HEK293T (cell line): Measurements from ENCODE around the gene KRTAP19-8.

ENCODE experiments used
- CTCF ChIA-PET: fragments of 350-600 bp; formaldehyde crosslinking; extraction: SDS; loops from one replicate; lab custom pipeline; 2021; ENCODE audit warnings: antibody characterized with exemption, inconsistent platforms; lab: Yijun Ruan, JAX
- POLR2A ChIA-PET: fragments of 350-600 bp; formaldehyde crosslinking; extraction: SDS; loops from one replicate; lab custom pipeline; 2020; ENCODE audit warnings: antibody characterized with exemption, inconsistent platforms; lab: Yijun Ruan, JAX
- DNase-seq: peaks from one replicate; pipeline ENCODE4 v3.0.0; 2012; ENCODE audit warnings: mixed read lengths; ENCODE audit errors: extremely low spot score
- ARNT ChIP-seq: fragments of 450-650 bp; IDR thresholded peaks from 2 replicates; pipeline ENCODE4 v1.6.1; 2017; ENCODE audit warnings: mild to moderate bottlenecking
- BHLHE40 ChIP-seq: fragments of 450-650 bp; IDR thresholded peaks from 2 replicates; pipeline ENCODE4 v1.6.1; 2016; ENCODE audit warnings: mild to moderate bottlenecking, moderate library complexity, borderline replicate concordance
- CTBP1 ChIP-seq: fragments of 450-650 bp; IDR thresholded peaks from 2 replicates; pipeline ENCODE4 v1.6.1; 2016; ENCODE audit warnings: borderline replicate concordance
- ELF4 ChIP-seq: fragments of 450-650 bp; IDR thresholded peaks from 2 replicates; pipeline ENCODE4 v1.6.1; 2017; ENCODE audit warnings: antibody characterized with exemption
- FOXA1 ChIP-seq: fragments of 450-650 bp; IDR thresholded peaks from 2 replicates; pipeline ENCODE4 v1.6.1; 2016; ENCODE audit warnings: mild to moderate bottlenecking
- FOXK2 ChIP-seq: fragments of 450-650 bp; IDR thresholded peaks from 2 replicates; pipeline ENCODE4 v1.6.1; 2016; ENCODE audit warnings: mild to moderate bottlenecking
- FOXM1 ChIP-seq: fragments of 450-650 bp; IDR thresholded peaks from 2 replicates; pipeline ENCODE4 v1.6.1; 2017; ENCODE audit warnings: mild to moderate bottlenecking, borderline replicate concordance
- HDGF ChIP-seq: fragments of 450-650 bp; IDR thresholded peaks from 2 replicates; pipeline ENCODE4 v1.6.1; 2017; ENCODE audit warnings: antibody characterized with exemption, borderline replicate concordance
- L3MBTL2 ChIP-seq: fragments of 450-650 bp; conservative IDR thresholded peaks from 2 replicates; pipeline ENCODE4 v1.6.1; 2016; ENCODE audit warnings: mild to moderate bottlenecking
- LEF1 ChIP-seq: fragments of 450-650 bp; IDR thresholded peaks from 2 replicates; pipeline ENCODE4 v1.6.1; 2017; ENCODE audit warnings: mild to moderate bottlenecking, borderline replicate concordance
- NFRKB ChIP-seq: fragments of 450-650 bp; IDR thresholded peaks from 2 replicates; pipeline ENCODE4 v1.6.1; 2016; ENCODE audit warnings: mild to moderate bottlenecking, moderate library complexity
- PKNOX1 ChIP-seq: fragments of 450-650 bp; IDR thresholded peaks from 2 replicates; pipeline ENCODE4 v1.6.1; 2016
- SP1 ChIP-seq: fragments of 450-650 bp; IDR thresholded peaks from 2 replicates; pipeline ENCODE4 v1.6.1; 2017
- SUZ12 ChIP-seq: fragments of 450-650 bp; IDR thresholded peaks from 2 replicates; pipeline ENCODE4 v1.6.1; 2016; ENCODE audit warnings: mild to moderate bottlenecking
- TARDBP ChIP-seq: fragments of 450-650 bp; IDR thresholded peaks from 2 replicates; pipeline ENCODE4 v1.6.1; 2016
- ZNF384 ChIP-seq: fragments of 450-650 bp; IDR thresholded peaks from 2 replicates; pipeline ENCODE4 v1.6.1; 2016

The KRTAP19-8 gene

GRCh38 chr21:30988706-30989105 lies 49.6 kb downstream of the KRTAP19-8 start:
- ChIA-PET POLR2A (no interaction called here), CTCF (no interaction called here)
- DNase-seq, result no peak
- TF ChIP-seq NFRKB, result no peak
- TF ChIP-seq L3MBTL2, result no peak
- no peak for TF ChIP-seq CTBP1
- TF ChIP-seq FOXA1, result no peak
- TF ChIP-seq ZNF384, result no peak
- TF ChIP-seq ARNT, result no peak
- TF ChIP-seq PKNOX1, result no peak
- TF ChIP-seq HDGF, result no peak
- no peak for TF ChIP-seq LEF1
- TF ChIP-seq SP1, result no peak
- TF ChIP-seq SUZ12, result no peak
- TF ChIP-seq FOXK2, result no peak
- no peak for TF ChIP-seq BHLHE40
- no peak for TF ChIP-seq FOXM1
- no peak for TF ChIP-seq TARDBP
- TF ChIP-seq ELF4, result no peak
